T-helper 2 cell treated with Interferon-gamma antibody and Interleukin-4, amounts not matched to agents 100 ng/mL and 5 ng/mL, for 36 hours (primary cell): ENCODE results near the gene CFDP1. TPM values are rescaled to one million over a fixed set of nuclear protein-coding genes. Genes with fewer than 3 reads are reported as not detected.
"Not testable (repeated sequence)": the region's sequence is repeated elsewhere in the genome, so short reads cannot be mapped to it uniquely, and the experiment has no call there.

Experiments
- intact Hi-C: fragments of 100-400 bp; cut with micrococcal nuclease; formaldehyde crosslinking; loops from one replicate; pipeline ENCODE4 v1.15.1; 2023
- total RNA-seq: library from RNA; stranded (reverse); gene quantifications from 2 replicates; pipeline ENCODE4 v1.2.3, GENCODE V29; 2022

Gene CFDP1
- total RNA-seq, 1 donor from 2014 or later = 36.3 TPM

- intact Hi-C loops = no loop called here
Observed at GRCh38 chr16:75272097-75272551, 161.2 kb downstream of the CFDP1 start.

GRCh38 chr16:75271441-75272096 lies 161.7 kb downstream of the CFDP1 start:
- intact Hi-C loops = no loop called here

DNA sequence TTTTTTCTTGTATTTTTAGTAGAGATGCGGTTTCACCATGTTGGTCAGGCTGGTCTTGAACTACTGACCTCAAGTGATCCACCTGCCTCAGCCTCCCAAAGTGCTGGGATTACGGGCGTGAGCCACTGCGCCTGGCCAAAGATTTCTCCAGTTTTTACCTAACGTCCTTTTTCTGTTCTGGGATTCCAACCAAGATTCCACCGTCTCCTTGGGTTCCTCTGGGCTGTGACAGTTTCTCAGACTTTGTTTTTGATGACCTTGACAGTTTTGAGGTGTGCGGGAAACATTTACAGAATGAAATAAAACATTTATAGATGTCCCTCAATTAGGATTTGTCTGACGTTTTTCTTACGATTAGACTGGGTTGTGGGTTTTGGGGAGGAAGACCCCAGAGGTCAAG lies 163.9 kb downstream of the CFDP1 start:
- intact Hi-C loops = not testable (repeated sequence)

DNA sequence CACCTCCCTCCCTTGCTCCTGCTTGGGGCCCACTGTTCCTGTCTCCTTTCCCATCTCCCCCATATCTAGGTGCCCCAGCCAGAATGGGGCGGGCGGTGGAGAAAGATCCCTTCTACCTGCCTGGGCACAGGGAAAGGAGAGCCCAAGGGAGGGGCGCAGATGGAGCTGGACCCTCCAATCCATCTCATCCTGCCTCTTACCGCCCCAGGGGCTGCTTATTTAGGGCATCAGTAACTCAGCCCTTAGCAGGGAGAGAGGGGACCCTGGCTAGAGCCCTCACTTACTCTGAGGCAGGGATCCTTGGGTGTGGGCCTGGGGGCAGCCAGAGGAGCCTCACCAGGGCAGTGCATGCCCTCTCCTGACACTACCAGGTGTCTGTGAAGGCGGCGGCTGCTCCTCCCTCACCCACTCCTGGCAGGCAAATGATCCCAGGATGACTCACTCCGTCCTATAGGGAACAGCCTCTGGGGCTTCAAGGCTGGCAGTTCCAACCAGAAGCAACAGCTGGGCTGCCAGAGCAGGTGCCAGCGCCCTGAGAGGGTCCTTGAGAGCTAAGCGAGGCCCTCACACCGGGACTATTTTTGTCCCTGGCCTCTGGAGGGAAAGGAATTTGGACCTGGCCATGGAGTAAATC lies 165.6 kb downstream of the CFDP1 start:
- intact Hi-C loops = no loop called here

DNA sequence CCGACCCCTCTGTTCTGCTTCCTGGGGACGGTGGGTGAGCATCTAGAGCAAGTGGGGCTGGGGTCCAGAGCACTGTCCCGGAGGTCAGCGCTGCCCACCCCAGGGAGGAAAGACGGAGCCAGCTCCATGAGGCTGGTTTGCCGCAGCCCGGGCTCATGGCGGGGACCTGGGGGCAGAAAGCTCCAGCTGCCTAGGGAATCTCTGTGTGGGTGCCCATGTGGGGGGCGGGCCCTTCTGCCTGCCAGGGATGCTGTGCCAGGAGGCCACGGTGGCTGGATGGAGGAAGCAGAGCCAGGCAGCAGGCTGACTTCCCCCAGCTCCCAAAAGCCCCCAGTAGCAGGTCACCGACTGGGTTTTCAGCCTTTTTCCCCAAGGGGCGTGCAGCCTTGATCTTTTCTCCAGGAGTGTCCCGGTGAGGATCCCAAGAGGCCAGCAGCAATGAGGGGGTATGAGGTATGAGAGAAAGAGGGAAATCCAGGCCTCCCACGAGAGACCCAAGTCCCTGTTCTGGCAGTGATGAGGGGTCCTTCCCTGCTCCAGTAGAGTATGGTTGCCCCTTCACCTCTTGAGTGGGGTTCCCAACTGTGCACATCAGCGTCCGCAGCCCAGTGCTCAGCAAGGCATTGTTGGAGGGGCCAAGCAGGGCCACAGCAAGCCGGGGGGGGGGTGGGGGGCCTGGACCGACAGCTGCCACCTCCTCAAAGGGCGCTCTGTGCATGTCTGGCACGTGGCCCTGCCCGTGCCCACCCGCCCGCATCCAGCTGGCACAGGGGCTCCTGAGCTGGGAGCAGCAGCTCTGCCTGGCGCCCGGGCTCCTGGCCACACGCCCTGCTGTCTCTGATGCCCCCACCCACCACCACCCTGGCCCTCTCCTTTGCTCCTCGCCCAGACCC lies 166.3 kb downstream of the CFDP1 start:
- intact Hi-C loops = no loop called here

- intact Hi-C loops = no loop called here
Observed at GRCh38 chr16:75265911-75266701, 167.2 kb downstream of the CFDP1 start.

GRCh38 chr16:75264999-75265910 lies 168.0 kb downstream of the CFDP1 start:
- intact Hi-C loops = no loop called here

DNA sequence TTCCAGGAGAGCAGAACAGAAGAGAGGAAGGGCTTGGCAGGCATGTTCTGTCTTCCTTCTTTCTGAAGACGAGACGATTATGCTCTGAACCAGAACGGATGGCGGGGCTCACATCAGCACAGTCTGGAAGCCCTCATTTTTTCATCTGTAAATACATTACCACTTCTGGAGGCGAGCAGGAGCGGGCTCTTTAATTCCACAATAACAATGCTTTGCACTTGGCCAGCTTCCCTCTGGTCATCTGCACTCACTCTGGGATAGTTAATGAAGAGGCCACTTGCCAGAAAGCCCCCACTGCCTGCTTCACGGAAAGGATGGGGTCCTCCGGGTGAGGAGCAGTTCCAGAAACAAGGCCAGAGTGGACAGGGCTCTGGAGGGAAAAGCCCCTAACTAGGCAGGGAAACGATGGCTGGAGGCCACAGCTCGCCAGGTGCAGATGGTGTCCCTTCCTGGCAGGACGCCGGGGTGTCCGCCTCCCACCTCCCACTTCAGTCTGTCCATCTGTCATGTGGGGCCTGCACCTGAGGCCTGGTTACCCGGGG lies 168.8 kb downstream of the CFDP1 start:
- intact Hi-C loops = no loop called here

- intact Hi-C loops = no loop called here
Observed at GRCh38 chr16:75263963-75264445, 169.3 kb downstream of the CFDP1 start.

DNA sequence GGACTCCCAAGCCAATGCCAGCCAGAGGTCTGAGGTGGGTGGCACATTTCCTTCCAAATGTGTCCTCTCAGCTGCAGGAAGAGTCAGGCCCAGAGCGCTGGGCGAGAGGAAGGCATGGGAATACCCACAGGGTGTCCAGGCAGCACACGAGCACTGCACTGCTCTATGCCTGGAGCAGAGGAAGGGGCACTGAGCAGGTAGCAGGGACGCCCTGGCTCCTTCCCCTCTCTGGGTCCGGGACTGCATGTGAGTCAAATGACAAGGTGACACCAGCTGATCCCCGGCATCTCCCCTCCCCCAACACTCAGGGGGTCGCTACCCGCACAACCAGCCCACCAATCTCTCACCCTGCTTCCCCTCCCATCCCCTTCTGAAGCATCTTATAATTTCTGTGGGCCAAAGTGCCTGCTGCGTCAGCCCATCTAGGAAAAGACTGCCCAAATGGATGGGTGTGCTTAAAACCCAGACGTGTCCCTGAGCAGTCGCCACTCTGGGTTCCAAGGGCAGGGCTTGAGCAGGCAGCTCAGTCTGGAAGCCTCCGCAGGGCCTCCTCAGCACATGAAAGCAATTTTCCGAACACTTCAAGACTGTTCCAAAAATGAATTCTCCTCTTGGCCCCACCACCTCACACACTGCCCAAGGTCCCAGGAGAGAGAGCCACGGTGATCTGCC lies 169.9 kb downstream of the CFDP1 start:
- intact Hi-C loops = no loop called here

DNA sequence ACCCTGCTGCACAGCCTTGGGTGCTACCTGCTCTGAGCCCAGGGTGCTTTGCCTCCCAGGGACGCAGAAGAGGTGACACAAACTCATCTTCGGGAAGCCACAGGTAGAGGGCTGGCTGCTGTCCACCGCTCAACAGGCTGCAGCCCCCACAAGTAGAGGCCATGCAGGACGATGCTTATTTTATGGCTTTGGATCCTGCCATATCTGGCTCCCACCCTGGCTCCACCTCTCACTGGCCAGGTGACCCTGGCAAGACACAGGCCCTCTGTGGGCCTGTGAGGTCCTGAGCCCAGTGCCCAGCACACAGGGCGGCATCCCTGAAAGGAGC lies 170.5 kb downstream of the CFDP1 start:
- intact Hi-C loops = no loop called here

GRCh38 chr16:75262104-75262799 lies 171.1 kb downstream of the CFDP1 start:
- intact Hi-C loops = no loop called here

DNA sequence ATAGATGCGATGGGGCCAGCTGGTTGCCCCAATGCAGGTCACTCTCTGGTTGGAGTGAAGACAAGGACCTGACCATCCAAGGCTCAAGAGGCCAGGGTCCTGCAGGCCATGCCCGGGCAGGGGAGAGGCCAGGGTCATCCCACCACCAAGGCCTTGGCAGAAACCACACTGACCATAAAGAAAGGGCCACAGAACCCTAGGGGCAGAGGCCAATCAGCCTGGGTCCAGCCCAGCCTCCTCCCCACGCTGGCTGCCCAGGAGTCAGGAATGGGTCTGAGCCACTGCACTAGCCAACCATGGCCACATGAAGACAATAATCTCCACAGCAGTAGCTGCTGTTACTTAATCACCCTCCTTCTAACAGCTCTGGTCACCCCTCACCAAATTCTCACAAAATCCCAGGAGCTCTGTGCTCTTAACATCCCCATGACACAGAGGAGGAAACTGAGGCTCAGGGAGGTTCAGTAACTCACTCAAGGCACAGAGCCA lies 171.7 kb downstream of the CFDP1 start:
- intact Hi-C loops = no loop called here

DNA sequence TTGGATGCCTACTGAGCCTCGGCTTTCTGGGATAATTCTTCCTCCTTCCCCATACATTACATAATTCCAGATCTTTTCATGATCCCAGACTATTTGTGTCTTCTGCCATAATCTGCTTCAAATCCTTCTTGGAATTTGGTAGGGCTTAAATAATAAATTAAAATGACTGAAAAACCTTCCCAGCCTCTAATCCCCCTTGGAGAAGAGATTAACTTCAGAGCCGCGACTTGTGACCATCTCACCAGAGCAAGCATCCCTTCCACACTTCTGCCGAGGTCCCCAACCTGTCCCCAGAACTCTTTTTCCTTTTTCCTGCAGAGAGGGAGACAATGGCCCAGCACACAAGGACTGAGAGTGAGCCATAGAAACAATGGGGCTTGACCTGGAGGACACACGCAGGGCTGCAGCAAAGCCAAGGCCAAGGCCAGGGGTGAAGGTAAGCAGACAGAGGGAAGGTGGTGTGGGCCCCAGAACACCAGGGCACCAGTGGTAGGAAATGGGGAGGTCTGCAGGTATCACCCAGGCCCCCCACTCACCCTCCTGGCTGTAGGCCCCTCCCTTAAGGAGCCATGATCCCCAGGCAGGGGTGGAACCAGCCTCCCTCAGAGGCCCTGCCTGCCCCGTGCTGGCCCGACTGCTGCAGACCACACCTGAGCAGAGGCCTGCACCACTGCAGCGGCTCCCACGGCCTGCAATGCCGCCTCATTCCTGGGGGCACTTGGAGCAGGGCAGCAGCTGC lies 172.3 kb downstream of the CFDP1 start:
- intact Hi-C loops = no loop called here

GRCh38 chr16:75258807-75259141 lies 174.5 kb downstream of the CFDP1 start:
- intact Hi-C loops = no loop called here

DNA sequence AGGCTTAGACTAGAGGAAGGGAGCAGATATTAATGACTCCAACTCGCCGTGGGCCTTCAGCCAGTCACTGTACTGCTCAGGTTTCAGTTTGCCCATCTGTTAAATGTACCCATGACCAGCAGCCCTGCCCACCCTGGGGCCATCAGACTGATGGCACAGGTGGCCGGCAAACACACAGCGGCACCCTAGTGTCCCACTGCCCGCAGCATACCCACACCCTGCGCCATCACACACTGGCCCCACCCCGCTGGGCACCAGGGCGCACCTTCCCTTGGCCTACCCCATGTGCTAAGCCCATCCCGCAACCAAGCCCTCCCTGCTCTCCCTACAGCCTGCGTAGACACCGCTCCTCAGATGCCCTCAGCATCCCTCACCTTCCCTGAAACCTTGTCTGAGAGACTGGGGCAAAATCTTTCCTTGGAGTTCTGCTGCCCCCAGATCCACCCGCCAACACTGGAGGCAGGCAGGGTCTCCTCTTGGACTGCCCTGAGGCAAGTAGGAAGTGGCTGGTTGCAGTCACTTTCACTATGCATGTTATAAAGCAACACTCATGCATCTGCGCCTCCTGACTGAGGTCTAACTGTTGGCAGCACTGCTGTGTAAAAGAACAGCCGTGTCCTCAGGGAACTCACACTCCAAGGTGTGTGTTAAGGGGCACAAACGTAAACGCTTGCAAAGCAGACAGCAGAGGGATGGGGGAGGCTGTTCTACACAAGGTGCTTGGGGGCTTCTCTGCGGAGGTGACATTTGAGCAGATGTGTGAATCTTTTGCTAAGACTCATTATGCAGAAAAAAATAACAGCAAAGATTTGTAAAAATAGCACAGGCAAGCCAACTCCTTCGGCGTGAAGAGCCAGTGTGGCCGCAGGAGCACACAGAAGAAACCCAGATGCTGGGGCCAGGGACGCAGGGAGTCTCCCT lies 175.2 kb downstream of the CFDP1 start:
- intact Hi-C loops = no loop called here
